HepG2 (cell line): ENCODE measurements around the gene MYRIP. TPM values are rescaled to one million over a fixed set of nuclear protein-coding genes. Genes with fewer than 3 reads are reported as not detected.

ENCODE experiments used
- ATAC-seq: fragments of 200-7000 bp; cut with Tn5 transposase; 3 replicates; pipeline ENCODE4 v1.9.1; 2020; ENCODE audit warnings: mild to moderate bottlenecking, moderate library complexity
- BruUV-seq: library from RNA; stranded (reverse); fragments of 400-500 nt; replicated peaks from 2 replicates; lab custom pipeline; 2021; lab: Mats Ljungman, UMichigan
- CTCF ChIA-PET: fragments of 300-600 bp; formaldehyde crosslinking; extraction: SDS; loops from one replicate; lab custom pipeline; 2021; ENCODE audit warnings: low total read pairs, inconsistent platforms, low intra/inter-chr PET ratio; lab: Yijun Ruan, JAX
- POLR2A ChIA-PET: fragments of 350-600 bp; sonication (Branson Sonifier 250); formaldehyde crosslinking; loops from one replicate; lab custom pipeline; 2020; ENCODE audit warnings: antibody characterized with exemption, inconsistent platforms; lab: Yijun Ruan, JAX
- DNase-seq: peaks from one replicate; pipeline ENCODE4 v3.0.0-alpha.2; 2015; ENCODE audit warnings: low spot score
- FAIRE-seq: peaks from 3 replicates; lab custom pipeline; 2011; peaks lifted over from hg19 to GRCh38; lab: Jason Lieb, UNC
- H2AFZ ChIP-seq: one replicate; pipeline ENCODE4 v1.6.1; 2011; ENCODE audit warnings: low read length, inconsistent platforms
- H3K27ac ChIP-seq: fragments of 300-600 bp; 3 replicates; pipeline ENCODE4 v1.8.0; 2011; ENCODE audit warnings: mixed run types, mild to moderate bottlenecking, mixed read lengths, low read length, inconsistent platforms; ENCODE audit not compliant: insufficient read depth; ENCODE audit errors: extremely low read length
- H3K27me3 ChIP-seq, 2 experiments: fragments of 200-600 bp in 1 of 2; 2 replicates in 1 of 2; 3 replicates in 1 of 2; pipeline versions ENCODE4 v1.6.0 to v1.8.0; 2011; ENCODE audit warnings: low read length in 2 of 2, mild to moderate bottlenecking in 2 of 2, moderate library complexity in 2 of 2, inconsistent platforms in 1 of 2; ENCODE audit not compliant: insufficient read depth in 2 of 2, control insufficient read depth in 1 of 2
- H3K36me3 ChIP-seq, 2 experiments: fragments of 200-600 bp in 1 of 2; replicated peaks in 1 of 2; 2 replicates in 1 of 2; 3 replicates in 1 of 2; pipeline versions ENCODE4 v1.5.1 to v1.8.0; 2011; ENCODE audit warnings: low read length in 2 of 2, inconsistent platforms in 1 of 2; ENCODE audit not compliant: insufficient read depth in 2 of 2, control insufficient read depth in 1 of 2
- H3K4me1 ChIP-seq: 2 replicates; pipeline ENCODE4 v1.5.1; 2012; ENCODE audit warnings: low read length, inconsistent platforms; ENCODE audit not compliant: insufficient read depth
- H3K4me2 ChIP-seq: 2 replicates; pipeline ENCODE4 v1.6.0; 2011; ENCODE audit warnings: low read depth, low read length, inconsistent platforms
- H3K4me3 ChIP-seq, 3 experiments: fragments of 200-600 bp in 1 of 3; sonication (generic), shearing (Covaris generic) in 1 of 3; replicated peaks in 1 of 3; 2 replicates each; pipeline ENCODE4 v1.5.1; 2011 to 2016; ENCODE audit warnings: low read length in 3 of 3, inconsistent platforms in 2 of 3, low read depth in 2 of 3, mild to moderate bottlenecking in 2 of 3, control low read depth in 1 of 3, mixed read lengths in 1 of 3; ENCODE audit not compliant: insufficient read depth in 1 of 3
- H3K79me2 ChIP-seq: one replicate; pipeline ENCODE4 v1.6.1; 2011; ENCODE audit warnings: low read length, inconsistent platforms; ENCODE audit not compliant: insufficient read depth
- H3K9ac ChIP-seq: 2 replicates; pipeline ENCODE4 v1.6.0; 2011; ENCODE audit warnings: mild to moderate bottlenecking, low read depth, low read length, inconsistent platforms; ENCODE audit not compliant: insufficient read depth
- H3K9me3 ChIP-seq: 2 replicates; pipeline ENCODE4 v1.5.1; 2012; ENCODE audit warnings: mild to moderate bottlenecking, low read length
- H4K20me1 ChIP-seq: 2 replicates; pipeline ENCODE4 v1.6.0; 2011; ENCODE audit warnings: inconsistent platforms, mild to moderate bottlenecking, low read length, moderate library complexity; ENCODE audit not compliant: insufficient read depth
- AGO2 ChIP-seq: fragments of 200-400 bp; formaldehyde crosslinking; optimal IDR thresholded peaks from 2 replicates; pipeline ENCODE3; 2017; ENCODE audit warnings: mild to moderate bottlenecking, low read depth, low read length, moderate library complexity
- ATM ChIP-seq: fragments of 450-650 bp; IDR thresholded peaks from 2 replicates; pipeline ENCODE4 v1.7.1; 2017; ENCODE audit warnings: mild to moderate bottlenecking, borderline replicate concordance
- CHD4 ChIP-seq: fragments of 200-600 bp; sonication (generic); IDR thresholded peaks from 2 replicates; pipeline ENCODE4 v1.7.0; 2017; ENCODE audit warnings: mild to moderate bottlenecking, low read length, borderline replicate concordance
- DPF2 ChIP-seq: sonication (generic); formaldehyde crosslinking; IDR thresholded peaks from 2 replicates; pipeline ENCODE4 v1.4.0; 2020; ENCODE audit warnings: mild to moderate bottlenecking, low read depth, missing genetic modification reagents, borderline replicate concordance
- FOSL2 ChIP-seq: sonication (generic); formaldehyde crosslinking; IDR thresholded peaks from 2 replicates; pipeline ENCODE4 v1.4.0; 2020; ENCODE audit warnings: missing genetic modification reagents
- HNRNPL ChIP-seq: fragments of 200-400 bp; formaldehyde crosslinking; IDR thresholded peaks from 2 replicates; pipeline ENCODE4 v1.6.1; 2017; ENCODE audit warnings: mild to moderate bottlenecking, low read depth, low read length
- HOXA7 ChIP-seq: sonication (generic); formaldehyde crosslinking; IDR thresholded peaks from 2 replicates; pipeline ENCODE4 v1.8.1; 2022; ENCODE audit warnings: mild to moderate bottlenecking, missing genetic modification reagents, moderate library complexity
- IRF2 ChIP-seq: IDR thresholded peaks from 2 replicates; pipeline ENCODE4 v1.6.1; 2018; ENCODE audit warnings: missing genetic modification reagents, missing compliant biosample characterization
- JDP2 ChIP-seq: sonication (generic); formaldehyde crosslinking; IDR thresholded peaks from 2 replicates; pipeline ENCODE4 v1.8.1; 2022; ENCODE audit warnings: missing genetic modification reagents, borderline replicate concordance
- PHF8 ChIP-seq: sonication (generic); formaldehyde crosslinking; IDR thresholded peaks from 2 replicates; pipeline ENCODE4 v1.5.0; 2020; ENCODE audit warnings: missing genetic modification reagents
- RARA ChIP-seq: IDR thresholded peaks from 2 replicates; pipeline ENCODE4 v1.6.1; 2016; ENCODE audit warnings: missing genetic modification reagents, missing compliant biosample characterization
- ZBTB20 ChIP-seq: sonication (generic); formaldehyde crosslinking; IDR thresholded peaks from 2 replicates; pipeline ENCODE4 v1.8.1; 2023; ENCODE audit warnings: missing genetic modification reagents, low read depth, mild to moderate bottlenecking, borderline replicate concordance
- ZGPAT ChIP-seq: IDR thresholded peaks from 2 replicates; pipeline ENCODE4 v1.6.1; 2016; ENCODE audit warnings: mild to moderate bottlenecking
- ZNF296 ChIP-seq: sonication (generic); formaldehyde crosslinking; conservative IDR thresholded peaks from 2 replicates; pipeline ENCODE4 v1.5.0; 2020; ENCODE audit warnings: mild to moderate bottlenecking, missing genetic modification reagents
- ZNF34 ChIP-seq: sonication (generic); formaldehyde crosslinking; IDR thresholded peaks from 2 replicates; pipeline ENCODE4 v1.4.0; 2020; ENCODE audit warnings: mild to moderate bottlenecking, missing genetic modification reagents, borderline replicate concordance
- ZNF451 ChIP-seq: sonication (generic); formaldehyde crosslinking; IDR thresholded peaks from 2 replicates; pipeline ENCODE4 v1.5.0; 2020; ENCODE audit warnings: mild to moderate bottlenecking, missing genetic modification reagents
- ZNF75D ChIP-seq: sonication (generic); formaldehyde crosslinking; IDR thresholded peaks from 2 replicates; pipeline ENCODE4 v1.8.1; 2023; ENCODE audit warnings: missing genetic modification reagents, mild to moderate bottlenecking, borderline replicate concordance
- WGBS: methylation state at CpG from one replicate; pipeline ENCODE4 v1.1.6; 2017; ENCODE audit warnings: low lambda C conversion rate; 5-methylcytosine and 5-hydroxymethylcytosine counted together
- in situ Hi-C: cut with HindIII; loops from 2 replicates; pipeline ENCODE4 v1.10.0; 2017; ENCODE audit warnings: low pct_unique_long_range_greater_than_20kb; ENCODE audit not compliant: extremely low pct_ligation_motif_present
- intact Hi-C: fragments of 100-400 bp; cut with micrococcal nuclease; formaldehyde crosslinking; loops from one replicate; pipeline ENCODE4 v1.10.0; 2022; ENCODE audit not compliant: unreplicated experiment
- polyA plus RNA-seq, 8 experiments: library from polyadenylated mRNA; depleted of rRNA in 3 of 8; stranded (reverse) in 7 of 8; unstranded in 1 of 8; fragments of >200 nt; fragmentation: Illumina TruSeq in 4 of 8; extraction: Trizol in 4 of 8; gene quantifications; 2 replicates each; pipeline versions ENCODE4 v1.2.1 to v1.2.3, GENCODE V29; 2011 to 2016; ENCODE audit warnings: low read depth in 4 of 8, missing spikeins in 1 of 8, mixed read lengths in 1 of 8; ENCODE audit not compliant: insufficient read depth in 1 of 8
- total RNA-seq, 5 experiments: library from RNA; depleted of rRNA; stranded (reverse); fragments of >200 nt; fragmentation: Illumina TruSeq; extraction: Trizol; gene quantifications; 2 replicates each; pipeline ENCODE4 v1.2.3, GENCODE V29; 2016; ENCODE audit warnings: low read depth in 1 of 5
- TF ChIP-seq, protein P1 (sequence below): sonication (generic); formaldehyde crosslinking; IDR thresholded peaks from 2 replicates; pipeline ENCODE4 v1.4.0; 2020; ENCODE audit warnings: missing genetic modification reagents
- TF ChIP-seq, protein P2 (sequence below): sonication (generic); formaldehyde crosslinking; IDR thresholded peaks from 2 replicates; pipeline ENCODE4 v1.4.0; 2020; ENCODE audit warnings: missing genetic modification reagents, borderline replicate concordance

Gene MYRIP
- total and polyA plus RNA-seq, 2 of the 13 experiments (the other 11 are each of a cell fraction or from before 2014, with no cell fraction given): 0.64 to 0.84 TPM

DNA sequence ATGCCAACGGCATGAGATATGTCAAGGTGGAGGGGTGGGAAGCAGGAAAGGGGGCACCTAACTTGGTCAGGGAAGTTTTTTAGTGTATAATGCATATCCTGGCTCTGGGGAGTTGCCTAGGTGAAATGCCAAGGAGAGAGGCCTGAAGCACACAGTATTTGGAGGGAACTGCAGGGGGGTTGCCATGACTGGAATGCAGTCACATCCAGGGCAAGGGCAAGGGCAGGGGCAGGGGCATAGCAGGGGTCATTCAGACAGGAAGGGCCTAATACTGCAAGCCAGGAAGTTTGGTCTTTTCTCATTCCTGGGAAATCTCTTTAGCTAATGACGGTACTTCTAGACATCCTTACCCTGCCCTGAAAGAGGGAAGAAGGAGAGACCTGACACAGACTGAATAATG, 60.5 kb downstream of the MYRIP start:
- Histone ChIP-seq H2AFZ (no peak overlapping the region), H3K27me3 (no peaks in the 10 kb centered on the region), H3K4me1 (no peaks in the 10 kb centered on the region), H3K4me2 (no peak overlapping the region), H3K4me3 (no peak overlapping the region), H3K9ac (no peak overlapping the region), H3K36me3 (no peaks in the 10 kb centered on the region), H3K27ac (no peak overlapping the region), H4K20me1 (no peaks in the 10 kb centered on the region), H3K9me3 (no peaks in the 10 kb centered on the region), H3K79me2 (no peaks in the 10 kb centered on the region)
- POLR2A ChIA-PET: no interaction called here
- CTCF ChIA-PET: no interaction called here
- DNase-seq (no peak), ATAC-seq (no peak), FAIRE-seq (no peak)
- WGBS: 59% methylated on average over 2 of the region's 2 CpGs
- no TSS peak for BruUV-seq
- in situ Hi-C loops: no loop called here
- intact Hi-C loops: no loop called here
- TF ChIP-seq IRF2: no peak
- no peak for TF ChIP-seq ZNF296
- TF ChIP-seq, protein P1, sequence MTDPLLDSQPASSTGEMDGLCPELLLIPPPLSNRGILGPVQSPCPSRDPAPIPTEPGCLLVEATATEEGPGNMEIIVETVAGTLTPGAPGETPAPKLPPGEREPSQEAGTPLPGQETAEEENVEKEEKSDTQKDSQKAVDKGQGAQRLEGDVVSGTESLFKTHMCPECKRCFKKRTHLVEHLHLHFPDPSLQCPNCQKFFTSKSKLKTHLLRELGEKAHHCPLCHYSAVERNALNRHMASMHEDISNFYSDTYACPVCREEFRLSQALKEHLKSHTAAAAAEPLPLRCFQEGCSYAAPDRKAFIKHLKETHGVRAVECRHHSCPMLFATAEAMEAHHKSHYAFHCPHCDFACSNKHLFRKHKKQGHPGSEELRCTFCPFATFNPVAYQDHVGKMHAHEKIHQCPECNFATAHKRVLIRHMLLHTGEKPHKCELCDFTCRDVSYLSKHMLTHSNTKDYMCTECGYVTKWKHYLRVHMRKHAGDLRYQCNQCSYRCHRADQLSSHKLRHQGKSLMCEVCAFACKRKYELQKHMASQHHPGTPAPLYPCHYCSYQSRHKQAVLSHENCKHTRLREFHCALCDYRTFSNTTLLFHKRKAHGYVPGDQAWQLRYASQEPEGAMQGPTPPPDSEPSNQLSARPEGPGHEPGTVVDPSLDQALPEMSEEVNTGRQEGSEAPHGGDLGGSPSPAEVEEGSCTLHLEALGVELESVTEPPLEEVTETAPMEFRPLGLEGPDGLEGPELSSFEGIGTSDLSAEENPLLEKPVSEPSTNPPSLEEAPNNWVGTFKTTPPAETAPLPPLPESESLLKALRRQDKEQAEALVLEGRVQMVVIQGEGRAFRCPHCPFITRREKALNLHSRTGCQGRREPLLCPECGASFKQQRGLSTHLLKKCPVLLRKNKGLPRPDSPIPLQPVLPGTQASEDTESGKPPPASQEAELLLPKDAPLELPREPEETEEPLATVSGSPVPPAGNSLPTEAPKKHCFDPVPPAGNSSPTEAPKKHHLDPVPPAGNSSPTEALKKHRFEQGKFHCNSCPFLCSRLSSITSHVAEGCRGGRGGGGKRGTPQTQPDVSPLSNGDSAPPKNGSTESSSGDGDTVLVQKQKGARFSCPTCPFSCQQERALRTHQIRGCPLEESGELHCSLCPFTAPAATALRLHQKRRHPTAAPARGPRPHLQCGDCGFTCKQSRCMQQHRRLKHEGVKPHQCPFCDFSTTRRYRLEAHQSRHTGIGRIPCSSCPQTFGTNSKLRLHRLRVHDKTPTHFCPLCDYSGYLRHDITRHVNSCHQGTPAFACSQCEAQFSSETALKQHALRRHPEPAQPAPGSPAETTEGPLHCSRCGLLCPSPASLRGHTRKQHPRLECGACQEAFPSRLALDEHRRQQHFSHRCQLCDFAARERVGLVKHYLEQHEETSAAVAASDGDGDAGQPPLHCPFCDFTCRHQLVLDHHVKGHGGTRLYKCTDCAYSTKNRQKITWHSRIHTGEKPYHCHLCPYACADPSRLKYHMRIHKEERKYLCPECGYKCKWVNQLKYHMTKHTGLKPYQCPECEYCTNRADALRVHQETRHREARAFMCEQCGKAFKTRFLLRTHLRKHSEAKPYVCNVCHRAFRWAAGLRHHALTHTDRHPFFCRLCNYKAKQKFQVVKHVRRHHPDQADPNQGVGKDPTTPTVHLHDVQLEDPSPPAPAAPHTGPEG (CRISPR knock-in tag): no peak
- no peak for TF ChIP-seq ZNF451 (CRISPR knock-in tag)
- TF ChIP-seq HOXA7 (CRISPR knock-in tag): no peak
- TF ChIP-seq PHF8: no peak
- TF ChIP-seq RARA: no peak
- TF ChIP-seq DPF2 (CRISPR knock-in tag): no peak
- TF ChIP-seq AGO2: no peak
- TF ChIP-seq CHD4: no peak
- no peak for TF ChIP-seq ATM
- no peak for TF ChIP-seq JDP2 (CRISPR knock-in tag)
- no peak for TF ChIP-seq ZNF75D
- TF ChIP-seq ZBTB20 (CRISPR knock-in tag): no peak
- no peak for TF ChIP-seq ZGPAT
- TF ChIP-seq FOSL2: no peak
- TF ChIP-seq, protein P2, sequence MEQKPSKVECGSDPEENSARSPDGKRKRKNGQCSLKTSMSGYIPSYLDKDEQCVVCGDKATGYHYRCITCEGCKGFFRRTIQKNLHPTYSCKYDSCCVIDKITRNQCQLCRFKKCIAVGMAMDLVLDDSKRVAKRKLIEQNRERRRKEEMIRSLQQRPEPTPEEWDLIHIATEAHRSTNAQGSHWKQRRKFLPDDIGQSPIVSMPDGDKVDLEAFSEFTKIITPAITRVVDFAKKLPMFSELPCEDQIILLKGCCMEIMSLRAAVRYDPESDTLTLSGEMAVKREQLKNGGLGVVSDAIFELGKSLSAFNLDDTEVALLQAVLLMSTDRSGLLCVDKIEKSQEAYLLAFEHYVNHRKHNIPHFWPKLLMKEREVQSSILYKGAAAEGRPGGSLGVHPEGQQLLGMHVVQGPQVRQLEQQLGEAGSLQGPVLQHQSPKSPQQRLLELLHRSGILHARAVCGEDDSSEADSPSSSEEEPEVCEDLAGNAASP: no peak
- no peak for TF ChIP-seq HNRNPL
- TF ChIP-seq ZNF34: no peak
